Cortex of kidney (tissue), 1 donor: Measurements from ENCODE around the gene ELL.
"Not testable (repeated sequence)": the region's sequence is repeated elsewhere in the genome, so short reads cannot be mapped to it uniquely, and the experiment has no call there.

ENCODE experiments used
- DNase-seq: peaks from one replicate; lab custom pipeline; 2025; lab: John Stamatoyannopoulos, UW

ELL gene

GRCh38 chr19:18521692-18522123 is at the start of gene ELL:
ELL (minus strand) TSS chr19:18522070; CDS start chr19:18522055, 15 bp downstream.
- DNase-seq: no peak

- DNase-seq: no peak
Measured at GRCh38 chr19:18568367-18568766, 46.5 kb upstream of the ELL start.

GRCh38 chr19:18566953-18567352 is 45.1 kb upstream of the ELL start:
- no peak for DNase-seq

DNA sequence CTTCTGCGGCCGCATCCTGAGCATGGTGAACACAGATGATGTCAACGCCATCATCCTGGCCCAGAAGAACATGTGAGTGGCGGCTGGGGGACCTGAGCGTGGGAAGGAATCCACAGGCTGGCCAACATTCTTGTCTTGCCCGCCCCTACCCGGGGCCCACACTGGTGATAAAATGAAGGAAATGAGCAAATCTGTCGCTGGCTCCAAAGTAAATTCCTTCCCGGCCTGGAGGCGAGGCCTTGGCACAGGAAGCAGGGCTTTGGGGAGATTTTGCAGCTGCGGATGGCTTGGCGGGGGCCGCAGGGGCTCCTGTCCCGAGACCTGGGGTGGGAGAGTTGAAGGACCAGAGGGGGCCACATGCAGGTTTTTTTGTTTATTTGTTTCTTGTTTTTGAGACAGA is 40.2 kb upstream of the ELL start:
- no peak for DNase-seq

- no peak for DNase-seq
Measured at GRCh38 chr19:18559685-18560084, 37.8 kb upstream of the ELL start.

DNA sequence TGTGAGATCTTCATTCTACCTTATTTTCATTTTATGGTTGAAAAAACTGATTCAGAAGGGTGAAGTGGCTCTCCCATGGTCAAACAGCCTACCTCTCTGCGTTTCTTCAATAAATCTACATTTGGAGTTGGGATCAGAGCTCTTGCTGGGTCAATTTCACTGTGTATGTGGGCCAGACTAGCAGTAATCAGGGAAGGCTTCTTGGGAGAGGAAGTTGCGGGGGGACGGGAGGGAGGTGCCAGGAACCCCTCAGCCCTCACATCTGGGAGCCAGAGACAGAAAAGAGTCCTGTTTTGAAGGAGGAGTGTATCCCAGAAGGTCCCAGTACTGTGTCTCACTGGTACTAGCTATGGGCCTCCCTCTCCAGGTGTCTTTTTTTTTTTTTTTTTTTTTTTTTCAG is 36.7 kb upstream of the ELL start:
- DNase-seq: no peak

GRCh38 chr19:18558202-18558555 is 36.3 kb upstream of the ELL start:
- DNase-seq: no peak

- DNase-seq: no peak
Measured at GRCh38 chr19:18557411-18558201, 35.7 kb upstream of the ELL start, which contains the start of gene KXD1. KXD1 (plus strand) TSS chr19:18557870; CDS start chr19:18562057, 4,187 bp downstream.

DNA sequence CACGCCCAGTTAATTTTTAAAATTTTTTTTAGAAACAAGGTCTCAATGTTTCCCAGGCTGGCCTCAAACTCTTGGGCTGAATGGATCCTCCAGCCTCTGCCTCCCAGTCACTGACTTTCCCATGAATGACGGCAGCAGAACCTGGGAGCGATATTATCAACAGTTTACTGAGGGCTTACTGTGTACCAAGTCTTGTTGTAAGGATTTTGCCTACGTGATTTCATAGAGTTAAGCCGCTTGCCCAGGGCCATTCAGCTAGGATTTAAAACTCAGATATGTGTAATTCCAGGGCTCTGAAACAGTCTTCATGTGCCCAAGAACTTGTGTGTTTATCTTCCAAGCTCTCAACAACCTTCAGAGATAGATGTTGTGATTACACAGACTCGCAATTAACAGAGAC is 29.8 kb upstream of the ELL start:
- no peak for DNase-seq

DNA sequence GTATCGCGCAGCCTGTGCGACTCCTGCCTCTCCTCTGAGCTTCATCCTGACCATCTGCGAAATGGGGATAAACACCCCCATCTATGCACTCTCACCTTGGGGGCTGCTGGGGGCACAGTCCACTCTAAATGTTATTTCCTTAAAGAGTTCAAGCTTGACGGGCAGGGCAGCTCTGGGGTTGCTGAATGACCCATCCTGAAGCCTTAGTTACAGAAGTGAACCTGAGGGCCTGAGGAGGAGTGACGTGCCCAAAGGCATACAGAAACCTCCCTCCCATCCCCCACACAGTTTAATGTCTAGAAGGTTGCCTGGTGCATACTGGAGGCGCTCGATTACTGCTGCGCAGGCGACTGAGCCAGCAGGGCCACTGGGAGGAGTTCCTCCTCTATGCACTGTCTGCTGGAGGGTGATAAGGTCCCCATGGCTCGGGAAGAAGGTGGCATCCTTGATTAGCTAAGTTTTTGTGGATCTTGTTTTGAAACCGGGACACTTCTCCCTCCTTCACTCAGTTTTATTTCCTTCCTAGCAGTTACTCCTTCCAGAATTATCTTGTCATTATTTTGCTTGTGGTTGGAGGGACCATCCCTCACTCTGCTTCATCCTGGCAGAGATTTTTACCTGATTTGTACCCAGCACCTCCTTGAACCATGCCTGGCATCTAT is 22.1 kb upstream of the ELL start:
- DNase-seq: no peak

- DNase-seq: no peak
Measured at GRCh38 chr19:18542941-18543813, 21.3 kb upstream of the ELL start, which contains the start of gene FKBP8. FKBP8 (minus strand) TSS chr19:18543573; CDS start chr19:18541970, 1,603 bp downstream.

GRCh38 chr19:18541992-18542940 is 20.4 kb upstream of the ELL start:
- DNase-seq: no peak

DNA sequence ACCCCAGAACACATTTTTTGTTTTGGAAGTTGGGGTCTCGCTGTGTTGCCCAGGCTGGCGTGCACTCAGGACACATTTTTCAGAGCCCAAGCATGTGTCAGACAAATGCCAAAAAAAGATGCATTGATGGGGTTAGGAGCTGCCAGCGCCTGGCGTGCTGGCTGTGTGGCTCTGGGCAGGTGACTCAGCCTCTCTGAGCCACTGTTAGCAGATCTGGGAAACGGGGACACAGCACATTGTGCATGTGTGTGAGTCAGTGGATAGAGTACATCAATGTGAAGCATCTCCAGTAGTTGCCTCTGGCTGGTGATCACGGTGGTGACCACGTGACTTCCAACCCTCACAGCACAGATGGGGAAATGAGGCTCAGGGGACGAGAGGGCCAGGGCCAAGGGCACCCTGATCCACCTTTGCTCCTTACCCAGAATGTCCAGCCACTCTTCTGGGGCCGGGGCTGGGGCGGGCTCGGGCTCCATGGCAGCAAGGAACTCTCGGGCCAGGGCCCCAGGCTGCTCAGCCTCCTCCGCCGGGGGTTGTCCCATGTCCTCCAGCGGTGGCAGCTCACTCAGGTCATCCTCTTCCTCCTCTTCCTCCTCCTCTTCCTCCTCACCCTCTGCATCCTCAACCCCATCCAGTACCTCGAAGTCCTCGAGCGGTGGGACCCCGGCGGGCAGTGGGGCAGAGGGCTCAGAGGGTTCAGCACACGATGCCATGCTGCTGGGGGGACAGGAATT is 19.6 kb upstream of the ELL start:
- DNase-seq: no peak

GRCh38 chr19:18540200-18540599 is 18.3 kb upstream of the ELL start:
- not testable (repeated sequence) for DNase-seq

GRCh38 chr19:18539372-18539771 is 17.5 kb upstream of the ELL start:
- no peak for DNase-seq

GRCh38 chr19:18538115-18538514 is 16.2 kb upstream of the ELL start:
- no peak for DNase-seq

- DNase-seq: no peak
Measured at GRCh38 chr19:18537431-18537830, 15.6 kb upstream of the ELL start.

- DNase-seq: no peak
Measured at GRCh38 chr19:18536475-18536874, 14.6 kb upstream of the ELL start.

- DNase-seq: no peak
Measured at GRCh38 chr19:18533058-18533457, 11.2 kb upstream of the ELL start.

DNA sequence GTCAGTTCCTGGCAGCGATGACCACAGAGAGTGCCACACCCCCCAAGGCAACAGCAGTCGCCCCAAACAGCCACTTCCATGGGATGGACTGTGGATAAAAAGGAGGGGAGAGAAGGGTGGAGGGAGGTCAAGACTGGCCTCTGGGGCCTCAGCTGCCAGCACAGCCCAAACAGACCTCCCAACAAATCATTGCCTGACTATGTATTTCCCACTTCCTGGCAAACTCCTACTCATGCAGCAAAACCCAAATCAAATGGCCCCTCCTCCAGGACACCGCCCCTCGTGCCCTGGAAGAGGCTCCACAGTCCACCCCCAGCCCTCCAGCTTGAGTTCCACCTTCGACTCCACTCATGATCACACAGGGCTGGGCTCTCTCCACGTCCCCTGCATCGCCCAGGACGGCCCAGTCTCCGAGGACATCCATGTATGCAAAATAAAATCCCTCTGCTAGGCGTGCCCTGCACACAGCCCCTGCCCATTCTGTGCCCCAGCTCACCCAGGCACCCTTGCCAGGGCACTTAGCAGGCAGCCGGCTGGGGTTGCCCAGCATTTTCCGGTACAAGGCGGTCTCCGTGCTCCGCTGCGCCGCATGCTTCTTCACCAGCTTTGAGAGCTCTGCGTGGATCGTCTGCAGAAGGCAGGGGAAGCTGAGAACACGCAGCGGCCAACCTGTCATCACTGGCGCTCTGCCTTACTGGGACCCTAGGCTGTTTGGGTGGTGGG is 10.5 kb upstream of the ELL start:
- no peak for DNase-seq
